Occipital lobe (tissue), 2 donors: ENCODE data around the gene MVB12A. TPM values are rescaled to one million over a fixed set of nuclear protein-coding genes. Genes with fewer than 3 reads are reported as not detected.

ENCODE experiments used
- DNase-seq: peaks from one replicate; lab custom pipeline; 2025; lab: John Stamatoyannopoulos, UW
- total RNA-seq: library from RNA; depleted of rRNA; stranded (reverse); fragments of >200 nt; gene quantifications from one replicate; pipeline ENCODE4 v1.2.3, GENCODE V29; 2014

The MVB12A gene
- total RNA-seq, 1 donor from 2014 or later, result 19.3 TPM

DNA sequence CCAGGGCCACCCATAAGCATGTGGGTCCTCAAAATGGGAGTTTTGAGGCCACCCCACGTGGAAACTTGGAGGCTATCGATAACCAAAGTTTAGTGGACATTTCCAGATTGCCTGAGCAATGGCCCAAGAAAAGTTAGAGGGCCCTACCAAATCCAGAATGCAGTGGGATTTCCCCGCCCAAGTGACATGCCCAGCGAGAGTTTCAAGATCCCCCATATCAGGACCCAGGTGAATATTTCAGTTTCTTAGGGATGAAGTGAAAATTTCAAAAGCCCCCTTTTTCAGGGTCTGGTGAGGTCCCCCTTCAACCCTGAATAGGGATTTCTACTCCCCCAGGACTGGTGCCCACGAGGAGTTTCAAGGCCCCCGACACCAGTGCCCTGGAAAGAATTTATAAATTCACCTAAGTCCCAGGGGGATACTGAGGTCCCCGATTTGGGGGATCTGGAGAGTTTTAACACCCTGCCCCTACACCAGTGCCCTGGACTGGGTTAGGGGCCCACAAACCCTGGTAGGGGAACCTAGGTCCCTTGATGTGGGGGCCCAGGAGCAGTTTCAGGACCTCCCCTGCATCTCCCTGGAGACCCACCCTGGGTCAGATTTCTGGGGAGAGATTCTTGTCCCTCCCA is 15.1 kb upstream of the MVB12A start:
- no peak for DNase-seq

DNA sequence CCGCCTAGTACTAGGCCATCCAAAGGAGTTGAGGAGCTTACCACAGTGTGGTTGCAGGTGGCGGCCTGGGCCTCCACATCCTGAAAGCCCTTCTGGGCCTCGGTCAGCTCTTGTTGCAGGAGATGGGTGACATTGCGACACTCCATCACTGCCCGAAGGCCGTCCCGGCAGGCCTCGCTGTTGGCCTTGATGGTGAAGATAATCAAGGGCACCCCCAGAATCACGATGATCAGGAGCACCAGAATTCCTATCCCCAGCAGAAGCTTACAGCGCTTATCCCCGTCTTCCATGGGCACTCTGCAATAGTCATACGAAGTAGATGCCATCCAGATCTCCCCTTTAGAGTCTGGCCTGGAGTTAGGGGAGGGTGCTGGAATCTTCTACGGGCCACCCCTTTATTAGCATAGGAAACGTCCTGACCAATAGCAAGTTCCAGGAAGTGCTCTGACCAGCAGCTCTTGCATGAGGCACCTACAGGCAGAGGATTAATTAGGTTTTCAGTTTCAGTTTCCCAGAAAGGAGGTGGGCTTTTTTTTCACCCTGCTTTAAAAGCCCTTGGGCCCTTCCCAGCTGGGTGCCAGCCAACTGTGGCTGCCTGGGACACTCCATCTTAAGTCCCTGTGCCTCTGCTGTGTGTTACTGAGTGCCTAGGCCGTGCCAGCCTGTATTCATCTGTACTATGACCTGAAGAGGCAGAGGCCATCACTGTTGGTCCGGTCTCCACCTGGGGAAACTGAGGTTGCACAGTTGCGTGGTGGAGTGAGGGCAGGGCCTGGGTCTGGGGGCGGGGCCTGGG is 14.4 kb upstream of the MVB12A start, which contains the start of gene BST2:
Gene BST2 (minus strand): TSS at position 381 of the 796 bp plus-strand sequence. CDS start 55 bp downstream, at position 326.
- no peak for DNase-seq

DNA sequence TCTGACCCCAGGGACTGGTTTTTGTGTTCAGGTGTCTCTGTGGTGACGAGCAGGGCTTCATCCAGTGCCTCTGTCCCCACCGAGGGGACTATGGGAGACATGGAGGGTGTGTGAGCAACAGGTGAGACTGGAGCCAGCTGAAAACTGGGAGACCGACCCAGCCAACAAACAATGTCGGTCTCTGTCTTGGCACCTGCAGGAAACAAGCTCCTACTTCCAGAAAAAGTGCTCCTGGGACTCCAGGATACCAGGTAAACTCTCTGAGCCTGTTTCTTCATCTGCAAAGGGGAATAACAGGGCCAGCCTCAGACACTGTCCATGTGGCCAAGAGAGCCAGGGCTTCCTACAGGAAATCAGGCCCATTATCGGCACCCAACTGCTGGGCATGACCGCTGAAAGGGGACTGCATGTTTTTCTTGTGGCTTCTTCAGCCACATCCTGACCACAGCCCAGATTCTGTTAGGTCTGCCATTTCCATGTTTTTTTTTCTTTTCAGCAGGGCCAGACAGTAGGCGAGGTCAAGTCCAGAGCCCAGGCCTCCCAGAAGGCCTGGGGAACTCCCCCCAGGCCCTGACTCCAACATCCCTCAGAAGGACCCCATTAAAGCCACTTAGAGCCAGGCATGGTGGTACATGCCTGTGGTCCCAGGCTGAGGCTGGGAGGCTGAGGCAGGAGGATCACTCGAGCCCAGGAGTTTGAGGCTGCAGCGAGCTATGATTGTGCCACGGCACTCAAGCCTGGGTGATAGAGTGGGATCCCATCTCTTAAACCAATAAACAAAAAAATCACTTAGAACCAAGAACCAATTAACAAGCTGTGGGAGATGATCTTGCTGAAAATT is 13.6 kb upstream of the MVB12A start:
- no peak for DNase-seq

DNA sequence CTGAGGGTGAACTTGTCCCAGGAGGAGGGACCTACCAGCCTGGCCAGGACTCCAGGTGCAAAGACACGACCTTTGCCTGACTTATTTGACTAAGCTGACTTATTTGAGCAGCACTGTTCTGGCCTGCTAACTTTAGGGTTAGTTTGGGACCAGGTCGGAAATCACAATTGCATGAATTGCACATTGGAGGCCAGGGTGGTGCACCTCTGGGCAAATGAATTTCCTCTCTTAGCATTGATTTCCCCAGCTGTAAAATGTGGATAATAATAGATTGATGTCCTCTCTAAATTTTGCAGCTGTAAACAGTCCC is 13.0 kb upstream of the MVB12A start:
- DNase-seq, result no peak

DNA sequence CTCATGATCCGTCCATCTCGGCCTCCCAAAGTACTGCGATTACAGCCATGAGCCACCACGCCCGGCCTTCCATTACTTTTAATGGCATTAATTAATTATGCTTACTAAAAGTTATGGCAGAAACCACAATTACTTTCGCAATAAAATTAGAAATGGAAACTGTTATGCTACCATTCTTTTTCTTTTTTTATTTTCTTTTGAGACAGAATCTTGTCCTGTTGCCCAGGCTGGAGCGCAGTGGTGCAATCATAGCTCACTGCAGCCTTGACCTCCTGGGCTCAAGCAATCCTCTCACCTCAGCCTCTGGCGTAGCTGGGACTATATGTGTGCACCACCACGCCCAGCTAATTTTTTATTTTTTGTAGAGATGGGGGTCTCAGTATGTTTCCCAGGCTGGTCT is 9.9 kb upstream of the MVB12A start:
- no peak for DNase-seq

DNA sequence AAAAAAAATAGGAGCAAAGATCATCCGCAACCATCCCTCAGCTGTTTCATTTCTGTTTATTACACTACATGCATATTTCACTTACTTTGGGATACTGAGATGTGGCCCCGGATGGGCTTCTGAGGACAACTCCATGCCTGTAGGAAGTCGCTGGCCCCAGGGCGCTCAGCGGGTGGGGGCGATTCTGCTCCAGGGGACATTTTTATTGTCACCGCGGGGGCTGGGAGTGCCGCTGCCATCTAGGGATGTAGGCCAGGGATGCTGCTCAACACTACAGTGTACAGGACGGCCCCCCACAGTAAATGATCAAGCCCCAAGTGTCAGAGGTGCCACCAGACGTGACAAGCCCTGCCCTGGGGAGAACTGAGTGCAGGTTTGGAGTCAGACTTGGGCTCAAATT is 8.0 kb upstream of the MVB12A start:
- DNase-seq, result no peak

DNA sequence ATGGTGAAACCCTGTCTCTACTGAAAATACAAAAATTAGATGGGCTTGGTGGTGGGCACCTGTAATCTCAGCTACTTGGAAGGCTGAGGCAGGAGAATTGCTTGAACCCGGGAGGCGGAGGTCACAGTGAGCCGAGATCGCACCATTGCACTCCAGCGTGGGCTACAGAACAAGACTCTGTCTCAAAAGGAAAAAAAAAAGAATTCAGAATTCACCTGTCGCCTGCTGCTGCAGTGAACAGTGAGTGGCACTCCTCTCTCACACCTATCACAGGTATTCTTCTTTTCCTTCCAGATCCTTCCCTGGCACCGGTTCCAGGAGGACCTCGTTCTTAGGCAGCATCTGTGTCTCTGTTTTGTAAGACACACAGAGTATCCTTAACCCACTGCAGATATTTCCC is 5.8 kb upstream of the MVB12A start:
- DNase-seq, result no peak

DNA sequence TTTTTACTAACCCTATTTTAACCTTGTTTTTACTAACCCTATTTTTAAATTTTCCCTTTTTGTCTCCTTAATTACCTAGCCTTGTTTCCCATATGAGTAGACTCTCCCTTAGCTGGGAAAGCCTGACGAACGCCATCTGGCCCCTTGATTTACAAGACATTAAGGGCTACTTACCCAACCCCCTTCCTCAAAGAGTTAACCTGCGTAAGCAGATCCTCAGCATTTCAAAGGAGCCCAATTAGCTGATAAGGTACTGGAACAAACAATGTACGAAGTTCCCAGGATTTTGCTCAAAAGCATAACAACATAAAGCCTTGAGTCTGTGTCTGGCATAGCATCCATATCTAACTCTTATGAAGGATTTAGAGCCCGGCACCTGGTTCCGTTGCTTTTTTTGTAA is 4.7 kb upstream of the MVB12A start:
- no peak for DNase-seq

DNA sequence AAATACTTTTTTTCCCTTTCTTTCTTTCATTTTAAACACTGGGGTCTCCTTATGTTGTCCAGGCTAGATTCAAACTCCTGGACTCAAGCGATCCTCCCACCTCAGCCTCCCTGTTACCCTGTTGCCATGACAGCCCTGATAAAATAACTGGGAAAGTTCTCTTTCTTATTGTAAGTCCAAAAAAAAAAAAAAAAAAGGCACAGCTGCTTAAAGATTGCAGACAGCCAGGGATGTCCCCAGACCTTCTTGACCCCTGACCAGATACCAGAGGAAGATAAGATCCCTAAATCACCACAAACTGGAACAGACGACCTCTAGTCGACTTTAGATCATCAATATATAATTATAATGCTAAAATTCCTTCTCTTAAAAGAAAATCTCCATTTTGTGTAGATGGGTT is 1.1 kb upstream of the MVB12A start:
- DNase-seq, result no peak

DNA sequence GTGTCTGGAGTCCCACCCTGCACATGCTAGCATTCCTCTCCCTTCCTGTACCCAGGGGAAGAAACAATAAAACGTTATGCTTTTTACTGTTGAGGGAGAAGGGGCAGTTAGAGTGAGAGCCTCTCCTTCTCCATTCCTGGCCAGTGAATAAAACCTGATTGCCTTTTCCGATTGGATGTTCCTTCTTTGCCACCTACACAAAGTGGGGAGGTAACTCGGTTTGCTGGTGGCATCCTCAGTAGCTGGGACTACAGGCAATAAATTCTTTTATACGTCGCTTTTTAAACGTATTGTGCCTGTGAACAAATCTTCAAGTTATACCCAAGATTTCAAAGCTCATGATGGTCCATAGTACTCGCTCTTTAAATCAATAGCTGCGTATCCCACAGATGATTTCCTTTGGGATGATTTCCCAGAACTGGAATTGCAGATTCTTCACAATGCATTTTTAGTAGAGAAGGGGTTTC is 660 bp upstream of the MVB12A start:
- DNase-seq, result no peak

DNA sequence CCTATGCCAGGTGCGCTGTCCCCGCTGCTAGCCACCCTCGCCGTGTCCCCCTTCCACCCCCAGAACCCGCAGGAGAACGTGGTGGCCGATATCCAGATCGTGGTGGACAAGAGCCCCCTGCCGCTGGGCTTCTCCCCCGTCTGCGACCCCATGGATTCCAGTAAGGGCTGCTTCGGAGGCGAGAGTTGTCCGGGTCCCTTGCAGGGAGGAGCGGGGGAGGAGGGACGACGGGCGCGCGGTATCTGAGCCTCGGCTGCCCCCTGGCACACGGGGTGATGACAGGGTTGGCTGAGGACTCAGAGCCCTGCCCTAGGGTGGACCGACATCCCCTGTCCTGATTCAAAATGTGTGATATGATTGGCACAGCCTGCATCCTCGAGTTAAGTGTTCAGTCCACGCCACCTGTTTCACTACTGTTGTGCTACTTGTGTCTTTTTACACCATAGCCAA is 653 bp downstream of the MVB12A start:
- DNase-seq, result no peak

DNA sequence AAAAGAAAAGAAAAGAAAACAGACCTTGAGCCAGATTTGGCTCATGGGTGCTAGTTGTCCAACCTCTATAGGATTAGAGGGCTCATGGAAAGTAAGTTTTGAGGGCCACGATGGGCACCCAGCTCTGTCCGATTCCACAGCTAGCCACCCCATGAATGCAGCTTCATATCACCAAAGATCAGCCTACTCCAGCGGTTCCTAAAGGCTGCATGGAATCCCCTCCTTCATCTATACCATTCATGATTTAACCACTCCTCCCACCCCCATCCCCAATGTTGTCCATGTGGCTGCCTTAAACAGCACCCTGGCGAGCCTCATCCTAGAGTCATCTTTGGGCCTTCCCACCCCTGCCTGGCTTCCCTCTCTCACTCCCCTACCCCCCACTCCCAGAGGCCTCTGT is 2.1 kb downstream of the MVB12A start:
- no peak for DNase-seq

DNA sequence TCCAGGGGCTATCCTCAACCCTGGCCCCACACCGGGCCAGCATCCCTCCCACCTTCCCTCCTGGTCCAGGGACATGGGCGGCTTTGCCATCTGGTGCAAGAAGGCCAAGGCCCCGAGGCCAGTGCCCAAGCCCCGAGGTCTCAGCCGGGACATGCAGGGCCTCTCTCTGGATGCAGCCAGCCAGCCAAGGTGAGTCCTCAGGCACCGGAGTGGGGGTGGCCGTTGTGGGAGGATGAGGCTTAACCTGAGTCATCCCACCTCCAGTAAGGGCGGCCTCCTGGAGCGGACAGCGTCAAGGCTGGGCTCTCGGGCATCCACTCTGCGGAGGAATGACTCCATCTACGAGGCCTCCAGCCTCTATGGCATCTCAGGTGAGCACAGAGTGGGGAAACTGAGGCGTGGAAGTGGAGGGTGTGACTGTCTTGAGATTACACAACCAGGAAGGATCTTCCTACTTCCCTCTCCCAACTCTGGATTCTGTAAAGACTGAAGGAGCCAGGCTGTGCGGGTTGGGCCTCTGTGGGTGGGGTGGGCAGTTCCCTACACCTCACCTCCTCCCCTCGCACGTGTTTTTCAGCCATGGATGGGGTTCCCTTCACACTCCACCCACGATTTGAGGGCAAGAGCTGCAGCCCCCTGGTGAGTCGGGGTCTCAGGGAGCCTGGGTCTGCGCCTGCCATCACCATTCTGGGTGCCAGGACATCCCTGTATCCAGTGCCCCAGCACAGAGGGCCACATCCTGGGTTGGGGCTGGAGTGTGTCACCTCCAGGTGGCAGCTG is 3.8 kb downstream of the MVB12A start:
- no peak for DNase-seq

DNA sequence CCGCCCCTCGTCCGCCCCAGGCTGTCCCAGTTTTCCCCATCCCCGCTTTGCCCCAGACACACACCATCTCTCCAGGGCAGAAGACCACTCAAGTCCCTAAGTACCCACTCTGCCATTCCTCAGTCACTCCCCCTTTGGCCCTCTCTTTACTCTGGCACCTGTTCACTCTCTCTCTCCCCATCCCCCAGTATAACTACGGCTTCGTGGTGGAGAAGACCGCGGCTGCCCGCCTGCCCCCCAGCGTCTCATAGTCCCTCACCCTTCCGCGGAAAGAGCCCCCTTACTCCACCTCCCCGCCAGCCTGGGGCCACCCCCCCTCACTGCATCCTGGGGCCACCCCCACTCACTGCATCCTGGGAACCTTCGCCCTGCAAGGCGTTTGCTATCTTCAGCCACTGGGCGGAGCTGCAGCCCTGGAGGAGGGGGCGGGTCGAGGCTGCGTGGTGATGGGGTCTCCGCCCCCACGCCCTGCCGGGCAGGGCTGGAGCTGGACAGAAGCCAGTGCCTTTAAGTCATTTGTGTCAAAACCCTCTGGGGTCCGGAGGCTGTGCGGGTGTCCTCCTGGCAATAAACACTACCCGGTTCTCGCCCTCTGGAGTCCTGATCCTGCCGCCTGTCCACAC is 5.0 kb downstream of the MVB12A start:
- peak; percentile 5 for DNase-seq

DNA sequence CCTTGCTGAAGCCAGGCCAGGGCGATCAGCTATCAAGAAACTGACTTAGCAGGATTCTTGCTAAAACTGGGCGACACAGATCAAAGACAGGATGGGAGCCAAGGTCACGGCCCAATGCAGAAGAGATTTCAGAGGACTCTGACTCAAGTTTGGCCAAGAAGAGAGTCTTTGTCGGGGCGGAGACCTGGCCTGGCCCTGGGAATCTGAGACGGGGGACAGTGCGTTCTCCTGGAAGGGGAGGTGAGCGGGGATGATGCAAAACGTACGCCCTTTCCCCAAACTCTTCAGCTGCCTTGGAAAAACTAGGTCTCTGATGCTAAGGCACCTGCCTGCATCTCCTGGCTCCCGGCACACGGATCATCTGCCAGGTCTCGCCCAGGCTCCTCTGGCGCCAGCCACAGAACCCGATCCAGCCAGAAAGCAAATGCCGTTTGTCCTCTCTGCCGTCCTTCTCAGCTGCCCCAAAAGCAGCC is 9.8 kb downstream of the MVB12A start:
- DNase-seq, result no peak

DNA sequence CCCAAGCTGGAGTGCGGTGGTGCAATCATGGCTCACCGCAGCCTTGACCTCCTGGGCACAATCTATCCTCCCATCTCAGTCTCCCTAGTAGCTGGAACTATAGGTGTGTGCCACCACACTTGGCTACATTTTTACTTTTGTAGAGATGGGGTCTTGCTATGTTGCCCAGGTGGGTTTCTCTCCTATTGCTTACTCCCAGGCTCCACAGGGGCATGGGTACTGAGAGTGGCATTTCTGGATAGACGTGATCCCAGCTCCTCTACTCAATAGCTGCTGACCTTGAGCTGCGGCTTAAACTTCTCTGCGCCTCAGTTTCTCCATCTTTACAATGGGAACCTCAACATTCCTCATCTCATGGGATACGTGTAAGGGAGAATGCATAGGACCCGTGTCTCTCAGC is 11.6 kb downstream of the MVB12A start:
- DNase-seq, result no peak

DNA sequence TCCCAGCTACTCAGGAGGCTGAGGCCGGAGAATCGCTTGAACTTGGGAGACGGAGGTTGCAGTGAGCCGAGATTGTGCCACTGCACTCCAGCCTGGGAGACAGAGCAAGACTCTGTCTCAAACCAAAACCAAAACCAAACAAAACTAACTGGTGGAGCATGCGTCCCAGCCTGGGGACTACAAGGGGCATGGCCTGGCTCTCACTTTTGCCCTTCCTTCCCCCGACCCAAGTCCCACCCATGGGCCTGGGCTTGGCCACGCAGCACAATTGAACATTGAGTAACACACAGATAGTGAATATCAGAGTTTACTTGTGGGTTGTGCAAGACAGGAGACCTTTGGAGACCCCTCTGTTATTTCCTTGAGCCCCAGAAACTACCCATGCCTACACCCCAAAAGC is 15.4 kb downstream of the MVB12A start:
- no peak for DNase-seq

DNA sequence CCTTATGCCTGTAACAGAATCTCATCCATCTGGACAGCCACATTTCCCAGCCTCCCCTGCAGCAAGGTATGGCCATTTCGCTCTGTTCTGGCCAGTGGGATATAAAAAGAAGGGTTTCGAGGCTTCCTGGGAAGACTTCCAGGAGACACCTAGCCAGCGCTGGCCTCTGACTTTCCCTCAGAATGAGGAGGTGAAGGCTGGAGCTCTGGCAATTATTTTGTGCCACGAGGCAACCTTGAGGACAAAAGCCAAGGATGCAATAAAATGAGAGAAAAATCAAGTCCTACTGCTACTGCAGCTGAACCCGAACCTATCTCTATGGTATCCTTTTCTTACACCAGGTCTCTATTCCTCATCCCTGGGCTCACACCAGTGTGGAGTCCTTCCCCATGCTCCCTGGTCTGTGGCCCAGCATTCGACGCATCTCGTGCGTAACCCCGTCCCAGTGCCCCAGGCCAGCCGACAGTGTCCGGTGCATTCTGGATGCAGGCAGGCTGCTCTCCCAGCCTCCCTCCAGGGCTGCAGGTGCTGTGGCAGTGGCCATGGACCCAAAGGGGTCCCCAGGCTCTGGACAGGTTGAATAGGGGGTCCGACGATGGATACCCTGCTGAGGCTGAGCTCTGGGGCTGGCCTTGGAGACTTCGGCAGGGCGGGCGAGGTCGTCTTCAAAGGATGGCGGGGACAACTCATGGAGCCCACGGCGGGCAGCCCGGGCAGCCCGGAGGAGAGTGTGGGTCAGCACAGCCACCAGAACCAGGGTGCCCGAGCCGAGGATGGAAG is 16.4 kb downstream of the MVB12A start:
- no peak for DNase-seq

DNA sequence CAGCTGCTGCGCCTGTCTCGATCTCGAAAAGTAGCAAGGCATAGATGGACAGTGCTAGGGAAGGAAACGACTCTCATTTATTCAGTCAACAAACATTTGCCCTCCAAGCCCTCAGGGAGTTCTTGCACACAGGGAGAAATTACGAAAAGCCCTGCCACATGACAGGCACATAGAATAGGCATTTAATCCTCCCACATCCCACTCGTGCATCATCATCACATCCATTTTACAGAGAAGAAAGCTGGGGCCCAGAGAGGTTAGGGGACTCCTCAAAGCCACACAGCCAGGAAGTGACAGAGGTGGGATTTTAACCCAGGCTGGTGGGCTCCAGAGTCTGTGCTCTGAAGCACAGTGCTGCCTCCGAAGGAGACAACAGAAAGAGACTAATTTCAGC is 17.0 kb downstream of the MVB12A start:
- no peak for DNase-seq
